HEK293 (cell line): ENCODE results near the gene UBE2M.
A peak's percentile ranks its signal among the peaks of the same experiment; 100 is the strongest.

ENCODE experiments used
- CTCF ChIA-PET: fragments of 350-600 bp; formaldehyde crosslinking; extraction: SDS; loops from one replicate; lab custom pipeline; 2021; ENCODE audit warnings: antibody characterized with exemption; lab: Yijun Ruan, JAX
- POLR2A ChIA-PET: fragments of 300-600 bp; formaldehyde crosslinking; extraction: SDS; loops from one replicate; lab custom pipeline; 2020; ENCODE audit warnings: antibody characterized with exemption, inconsistent platforms; lab: Yijun Ruan, JAX
- H3K27ac ChIP-seq: fragments of 200-500 bp; sonication (Bioruptor generic); 2 replicates; pipeline ENCODE4 v1.5.1; 2014; ENCODE audit warnings: low read depth, low read length, control low read depth, inconsistent platforms; ENCODE audit errors: extremely low read depth
- H3K36me3 ChIP-seq, 2 experiments: fragments of 200-500 bp in 1 of 2; sonication (Bioruptor generic) in 1 of 2; 1 replicate in 1 of 2; 2 replicates in 1 of 2; pipeline ENCODE4 v1.5.1; 2014 to 2017; ENCODE audit warnings: inconsistent platforms in 2 of 2, low read length in 2 of 2; ENCODE audit not compliant: control insufficient read depth in 2 of 2, insufficient read depth in 1 of 2
- H3K4me1 ChIP-seq: fragments of 200-500 bp; sonication (Bioruptor generic); 2 replicates; pipeline ENCODE4 v1.5.1; 2014; ENCODE audit warnings: mild to moderate bottlenecking, low read length, inconsistent platforms; ENCODE audit not compliant: control insufficient read depth, insufficient read depth
- H3K4me3 ChIP-seq: 2 replicates; pipeline ENCODE4 v1.5.1; 2011; ENCODE audit warnings: low read depth, mild to moderate bottlenecking, control low read depth, low read length, moderate library complexity
- H3K9me3 ChIP-seq: fragments of 200-500 bp; sonication (Bioruptor generic); 2 replicates; pipeline ENCODE4 v1.5.1; 2014; ENCODE audit warnings: low read depth, low read length, inconsistent platforms; ENCODE audit not compliant: control insufficient read depth, insufficient read depth
- HOXA7 ChIP-seq: sonication (generic); formaldehyde crosslinking; IDR thresholded peaks from 2 replicates; pipeline ENCODE4 v1.8.1; 2022; ENCODE audit warnings: missing genetic modification reagents, borderline replicate concordance
- SP3 ChIP-seq: fragments of 450-650 bp; formaldehyde crosslinking; IDR thresholded peaks from 2 replicates; pipeline ENCODE4 v1.5.1; 2016; ENCODE audit warnings: missing biosample characterization, missing genetic modification characterization
- TRIM28 ChIP-seq: IDR thresholded peaks from 2 replicates; pipeline ENCODE4 v1.6.1; 2011; ENCODE audit warnings: low read length, control low read depth, borderline replicate concordance
- ZBTB26 ChIP-seq: fragments of 450-650 bp; formaldehyde crosslinking; optimal IDR thresholded peaks from 2 replicates; pipeline ENCODE3; 2016; ENCODE audit warnings: missing biosample characterization, mild to moderate bottlenecking, missing genetic modification characterization
- ZBTB6 ChIP-seq: fragments of 450-650 bp; formaldehyde crosslinking; IDR thresholded peaks from 2 replicates; pipeline ENCODE4 v1.5.1; 2017; ENCODE audit warnings: missing biosample characterization, missing genetic modification characterization
- ZFHX2 ChIP-seq: fragments of 450-650 bp; formaldehyde crosslinking; conservative IDR thresholded peaks from 2 replicates; pipeline ENCODE4 v1.5.1; 2016; ENCODE audit warnings: missing biosample characterization, missing genetic modification characterization
- ZNF157 ChIP-seq: fragments of 450-650 bp; formaldehyde crosslinking; IDR thresholded peaks from 2 replicates; pipeline ENCODE4 v1.5.1; 2016; ENCODE audit warnings: missing biosample characterization, missing genetic modification characterization
- ZNF239 ChIP-seq: fragments of 450-650 bp; formaldehyde crosslinking; IDR thresholded peaks from 2 replicates; pipeline ENCODE4 v1.5.1; 2016; ENCODE audit warnings: missing biosample characterization, missing genetic modification characterization
- ZNF280D ChIP-seq: fragments of 450-650 bp; formaldehyde crosslinking; IDR thresholded peaks from 2 replicates; pipeline ENCODE4 v1.5.1; 2016; ENCODE audit warnings: missing biosample characterization, missing genetic modification characterization
- ZNF292 ChIP-seq: fragments of 450-650 bp; formaldehyde crosslinking; IDR thresholded peaks from 2 replicates; pipeline ENCODE4 v1.5.1; 2016; ENCODE audit warnings: low read depth, missing biosample characterization, missing genetic modification characterization, borderline replicate concordance
- ZNF416 ChIP-seq: fragments of 450-650 bp; formaldehyde crosslinking; IDR thresholded peaks from 2 replicates; pipeline ENCODE4 v1.5.1; 2016; ENCODE audit warnings: missing biosample characterization, missing genetic modification characterization
- ZNF501 ChIP-seq: fragments of 450-650 bp; formaldehyde crosslinking; IDR thresholded peaks from 2 replicates; pipeline ENCODE4 v1.5.1; 2016; ENCODE audit warnings: missing biosample characterization, missing genetic modification characterization
- ZNF529 ChIP-seq: fragments of 450-650 bp; formaldehyde crosslinking; IDR thresholded peaks from 2 replicates; pipeline ENCODE4 v1.5.1; 2017; ENCODE audit warnings: missing genetic modification characterization, missing biosample characterization; ENCODE audit not compliant: insufficient replicate concordance
- ZSCAN4 ChIP-seq: fragments of 450-650 bp; formaldehyde crosslinking; IDR thresholded peaks from 2 replicates; pipeline ENCODE4 v1.5.1; 2017; ENCODE audit warnings: missing biosample characterization, missing genetic modification characterization

Gene UBE2M

GRCh38 chr19:58586133-58586765 lies 27.8 kb upstream of the UBE2M start (continued):
- no peak for TF ChIP-seq ZNF157
- TF ChIP-seq ZNF292 (tag by site-specific recombination), result no peak

- H3K4me3 ChIP-seq, result no peak overlapping the region
- POLR2A ChIA-PET, result interaction anchor here (1.0 kb wide), 1 partner anchor 10 kb away, joined by 3 read pairs; no protein-coding TSS in a partner anchor
- H3K27ac ChIP-seq, result no peak overlapping the region
- CTCF ChIA-PET, result interaction anchor here (0.6 to 0.7 kb wide), 4 partner anchors 10 to 223 kb away, joined by 3 read pairs; partner anchors contain the start of genes ZBTB45 and ZNF497
- no peak for TF ChIP-seq ZNF239
- no peak for TF ChIP-seq SP3 (tag by site-specific recombination)
- no peak for TF ChIP-seq ZFHX2 (tag by site-specific recombination)
- TF ChIP-seq ZNF280D (tag by site-specific recombination), result no peak
- TF ChIP-seq HOXA7 (CRISPR knock-in tag), result no peak
- TF ChIP-seq ZBTB26 (tag by site-specific recombination), result peak; percentile 9
- TF ChIP-seq ZNF416 (tag by site-specific recombination), result no peak
- TF ChIP-seq ZBTB6 (tag by site-specific recombination), result no peak
- no peak for TF ChIP-seq ZNF501 (tag by site-specific recombination)
- no peak for TF ChIP-seq ZNF529
- no peak for TF ChIP-seq TRIM28
- TF ChIP-seq ZSCAN4 (tag by site-specific recombination), result peak; percentile 61
- no peaks in the 10 kb centered on the region for H3K4me1 ChIP-seq
- no peaks in the 10 kb centered on the region for H3K9me3 ChIP-seq
- peaks cover 0 to 23% of the 10 kb centered on the region in 2 experiments; a peak in 1 of 3 replicates for H3K36me3 ChIP-seq
Observed at GRCh38 chr19:58585442-58586132, 27.2 kb upstream of the UBE2M start.
